PC-3 (cell line): ENCODE data around the gene CNST. TPM values are rescaled to one million over a fixed set of nuclear protein-coding genes. Genes with fewer than 3 reads are reported as not detected.

Experiments
- ATAC-seq: fragments of 200-7000 bp; cut with Tn5 transposase; 2 replicates; pipeline ENCODE4 v1.9.1; 2020; ENCODE audit warnings: mild to moderate bottlenecking, moderate library complexity
- BruUV-seq: library from RNA; stranded (reverse); fragments of 400-500 nt; replicated peaks from 2 replicates; lab custom pipeline; 2021; lab: Mats Ljungman, UMichigan
- CTCF ChIA-PET: fragments of 300-600 bp; sonication (Branson Sonifier 250); formaldehyde crosslinking; loops from one replicate; lab custom pipeline; 2022; ENCODE audit warnings: antibody characterized with exemption; lab: Charles Lee
- POLR2A ChIA-PET: fragments of 300-600 bp; sonication (Branson Sonifier 250); formaldehyde crosslinking; loops from one replicate; lab custom pipeline; 2022; ENCODE audit warnings: antibody characterized with exemption; ENCODE audit not compliant: unreplicated experiment; lab: Charles Lee
- DNase-seq: peaks from one replicate; pipeline ENCODE4 v3.0.0-alpha.2; 2015
- H2AFZ ChIP-seq: fragments of 300-600 bp; sonication (generic); 2 replicates; pipeline ENCODE4 v1.6.0; 2016; ENCODE audit warnings: antibody characterized with exemption, low read length
- H3F3A ChIP-seq: fragments of 300-600 bp; sonication (generic); one replicate; pipeline ENCODE4 v1.6.0; 2017; ENCODE audit warnings: antibody characterized with exemption, low read length, control low read depth, mild to moderate bottlenecking; ENCODE audit not compliant: unreplicated experiment
- H3K27ac ChIP-seq: fragments of 300-600 bp; sonication (generic); 2 replicates; pipeline ENCODE4 v1.5.1; 2016; ENCODE audit warnings: mild to moderate bottlenecking, low read length
- H3K27me3 ChIP-seq: fragments of 300-600 bp; sonication (generic); 2 replicates; pipeline ENCODE4 v1.6.1; 2016; ENCODE audit warnings: low read length, mixed read lengths
- H3K36me3 ChIP-seq: fragments of 300-600 bp; sonication (generic); 2 replicates; pipeline ENCODE4 v1.6.1; 2016; ENCODE audit warnings: low read depth, mixed run types, low read length, mixed read lengths
- H3K4me1 ChIP-seq: fragments of 300-600 bp; sonication (generic); 2 replicates; pipeline ENCODE4 v1.5.1; 2016; ENCODE audit warnings: low read length; ENCODE audit not compliant: insufficient read depth
- H3K4me2 ChIP-seq: fragments of 300-600 bp; sonication (generic); 2 replicates; pipeline ENCODE4 v1.6.0; 2016; ENCODE audit warnings: low read length
- H3K4me3 ChIP-seq: fragments of 300-600 bp; sonication (generic); 2 replicates; pipeline ENCODE4 v1.5.1; 2016; ENCODE audit warnings: mild to moderate bottlenecking, low read length, mixed read lengths
- H3K79me2 ChIP-seq: fragments of 300-600 bp; sonication (generic); 2 replicates; pipeline ENCODE4 v1.6.1; 2017; ENCODE audit warnings: low read length, mixed read lengths
- H3K9ac ChIP-seq: fragments of 300-600 bp; sonication (generic); 2 replicates; pipeline ENCODE4 v1.6.0; 2016; ENCODE audit warnings: mild to moderate bottlenecking, low read length
- H3K9me2 ChIP-seq: fragments of 300-600 bp; sonication (generic); replicated peaks from 2 replicates; pipeline ENCODE4 v1.6.1; 2016; ENCODE audit warnings: mixed run types, low read length, mixed read lengths
- H3K9me3 ChIP-seq: fragments of 300-600 bp; sonication (generic); 2 replicates; pipeline ENCODE4 v1.6.1; 2016; ENCODE audit warnings: low read length, mixed read lengths
- H4K20me1 ChIP-seq: fragments of 300-600 bp; sonication (generic); 2 replicates; pipeline ENCODE4 v1.6.1; 2016; ENCODE audit warnings: low read length, mixed read lengths
- EZH2 ChIP-seq: fragments of 300-600 bp; sonication (generic); IDR thresholded peaks from one replicate; pipeline ENCODE4 v1.6.1; 2017; ENCODE audit warnings: antibody characterized with exemption, mild to moderate bottlenecking, low read length; ENCODE audit not compliant: unreplicated experiment
- EZH2phosphoT487 ChIP-seq: fragments of 300-600 bp; sonication (generic); IDR thresholded peaks from 2 replicates; pipeline ENCODE4 v1.6.1; 2018; ENCODE audit warnings: mild to moderate bottlenecking, antibody characterized with exemption, low read length, borderline replicate concordance
- intact Hi-C: fragments of 100-400 bp; cut with micrococcal nuclease; formaldehyde crosslinking; loops from 2 replicates; pipeline ENCODE4 v1.9.0; 2023
- total RNA-seq: library from RNA; depleted of rRNA; stranded (reverse); fragments of >200 nt; gene quantifications from 2 replicates; pipeline ENCODE4 v1.2.3, GENCODE V29; 2014
- TF ChIP-seq, protein P1 (sequence below): fragments of 300-600 bp; sonication (generic); conservative IDR thresholded peaks from 2 replicates; pipeline ENCODE4 v1.5.1; 2017; ENCODE audit warnings: antibody characterized with exemption, low read depth, mild to moderate bottlenecking, low read length

CNST gene
- total RNA-seq, 1 experiment from 2014 or later = 13.5 TPM

DNA sequence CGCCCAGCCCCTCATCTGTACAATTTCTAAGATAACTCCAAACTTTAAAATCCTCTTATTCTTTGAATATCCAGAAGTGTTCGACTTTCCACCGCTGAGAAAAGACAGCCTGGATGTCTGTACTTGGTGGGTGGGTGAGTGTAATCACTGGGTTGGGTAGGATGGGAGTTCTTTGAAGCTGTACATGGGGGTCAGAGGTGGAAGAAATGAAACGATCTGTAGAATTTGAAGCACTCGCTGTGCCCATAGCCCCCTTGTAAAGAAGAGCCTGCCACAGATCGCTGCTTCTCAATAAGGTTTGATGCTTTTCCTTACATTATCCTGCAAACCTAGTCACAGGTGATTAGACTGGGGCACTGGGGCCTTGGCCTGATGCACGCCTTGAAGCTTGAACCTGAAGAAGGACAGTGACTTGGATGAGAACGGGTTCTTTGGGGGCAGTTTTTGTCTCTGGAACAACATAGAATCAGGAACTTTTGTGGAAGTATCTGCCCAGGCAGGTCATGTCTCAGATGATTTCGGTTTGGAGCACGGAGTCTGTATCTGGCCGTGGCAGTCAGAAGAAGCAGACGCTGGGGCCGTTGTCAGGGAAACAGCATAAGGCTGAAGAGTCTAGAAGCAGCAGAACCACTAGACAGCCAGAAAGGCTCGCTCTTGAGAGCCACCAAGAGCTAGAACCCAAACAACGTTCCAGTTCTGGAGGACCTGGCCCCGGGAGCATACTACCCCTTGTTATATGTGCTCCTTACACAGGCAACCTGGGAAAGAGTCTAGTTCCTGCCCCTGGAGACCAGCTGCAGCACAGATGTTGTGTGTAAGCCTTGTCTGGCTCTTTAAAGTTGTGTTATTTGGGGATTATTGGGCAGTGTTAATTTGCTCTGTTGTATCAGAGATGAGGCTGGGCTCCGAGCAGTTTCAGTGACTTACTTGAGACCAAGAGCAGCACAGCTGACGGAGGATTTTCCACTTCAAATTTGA is 112.8 kb downstream of the CNST start:
- Histone ChIP-seq H3K79me2 (no peaks in the 10 kb centered on the region), H2AFZ (no peak overlapping the region), H3K9ac (no peak overlapping the region), H3F3A (no peaks in the 10 kb centered on the region), H3K9me3 (no peaks in the 10 kb centered on the region), H3K27me3 (no peaks in the 10 kb centered on the region), H4K20me1 (no peaks in the 10 kb centered on the region), H3K27ac (no peak overlapping the region), H3K36me3 (no peaks in the 10 kb centered on the region), H3K4me3 (no peak overlapping the region), H3K9me2 (no peaks in the 10 kb centered on the region), H3K4me1 (no peaks in the 10 kb centered on the region), H3K4me2 (no peak overlapping the region)
- BruUV-seq = no TSS peak
- ATAC-seq = no peak
- no peak for DNase-seq
- CTCF ChIA-PET = no interaction called here
- intact Hi-C loops = no loop called here
- TF ChIP-seq, protein P1, sequence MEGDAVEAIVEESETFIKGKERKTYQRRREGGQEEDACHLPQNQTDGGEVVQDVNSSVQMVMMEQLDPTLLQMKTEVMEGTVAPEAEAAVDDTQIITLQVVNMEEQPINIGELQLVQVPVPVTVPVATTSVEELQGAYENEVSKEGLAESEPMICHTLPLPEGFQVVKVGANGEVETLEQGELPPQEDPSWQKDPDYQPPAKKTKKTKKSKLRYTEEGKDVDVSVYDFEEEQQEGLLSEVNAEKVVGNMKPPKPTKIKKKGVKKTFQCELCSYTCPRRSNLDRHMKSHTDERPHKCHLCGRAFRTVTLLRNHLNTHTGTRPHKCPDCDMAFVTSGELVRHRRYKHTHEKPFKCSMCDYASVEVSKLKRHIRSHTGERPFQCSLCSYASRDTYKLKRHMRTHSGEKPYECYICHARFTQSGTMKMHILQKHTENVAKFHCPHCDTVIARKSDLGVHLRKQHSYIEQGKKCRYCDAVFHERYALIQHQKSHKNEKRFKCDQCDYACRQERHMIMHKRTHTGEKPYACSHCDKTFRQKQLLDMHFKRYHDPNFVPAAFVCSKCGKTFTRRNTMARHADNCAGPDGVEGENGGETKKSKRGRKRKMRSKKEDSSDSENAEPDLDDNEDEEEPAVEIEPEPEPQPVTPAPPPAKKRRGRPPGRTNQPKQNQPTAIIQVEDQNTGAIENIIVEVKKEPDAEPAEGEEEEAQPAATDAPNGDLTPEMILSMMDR = no peak
- TF ChIP-seq EZH2 (no peak), EZH2phosphoT487 (no peak)
- POLR2A ChIA-PET = no interaction called here

DNA sequence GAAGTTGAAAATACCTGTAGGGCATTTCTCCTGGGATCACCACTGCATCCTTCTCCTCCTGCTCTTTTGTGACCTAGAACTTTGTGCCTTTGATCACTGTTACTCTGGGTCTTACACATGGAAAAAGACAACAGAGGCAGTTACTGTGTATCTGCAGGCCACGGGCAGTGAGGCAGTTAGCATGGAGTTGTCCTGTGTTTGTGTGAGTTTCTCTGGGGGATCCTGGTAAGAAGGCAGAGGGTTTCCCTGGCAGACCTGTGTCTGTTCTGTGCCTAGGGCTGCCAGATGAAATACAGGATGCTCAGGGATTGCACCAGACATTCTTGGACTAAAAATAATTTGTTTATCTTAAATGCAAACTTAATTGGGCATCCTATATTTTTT is 113.5 kb downstream of the CNST start:
- H3K9me3 ChIP-seq = no peaks in the 10 kb centered on the region
- CTCF ChIA-PET = no interaction called here
- TF ChIP-seq EZH2phosphoT487 (no peak), EZH2 (no peak)
- TF ChIP-seq, protein P1 = no peak
- no peaks in the 10 kb centered on the region for H3F3A ChIP-seq
- no peak overlapping the region for H3K9ac ChIP-seq
- no peaks in the 10 kb centered on the region for H3K36me3 ChIP-seq
- DNase-seq (no peak), ATAC-seq (no peak)
- no peaks in the 10 kb centered on the region for H4K20me1 ChIP-seq
- POLR2A ChIA-PET = no interaction called here
- no peaks in the 10 kb centered on the region for H3K27me3 ChIP-seq
- H3K9me2 ChIP-seq = no peaks in the 10 kb centered on the region
- H3K27ac ChIP-seq = no peak overlapping the region
- H3K79me2 ChIP-seq = no peaks in the 10 kb centered on the region
- no peak overlapping the region for H3K4me3 ChIP-seq
- intact Hi-C loops = no loop called here
- no TSS peak for BruUV-seq
- no peak overlapping the region for H2AFZ ChIP-seq
- no peaks in the 10 kb centered on the region for H3K4me1 ChIP-seq
- H3K4me2 ChIP-seq = no peak overlapping the region

DNA sequence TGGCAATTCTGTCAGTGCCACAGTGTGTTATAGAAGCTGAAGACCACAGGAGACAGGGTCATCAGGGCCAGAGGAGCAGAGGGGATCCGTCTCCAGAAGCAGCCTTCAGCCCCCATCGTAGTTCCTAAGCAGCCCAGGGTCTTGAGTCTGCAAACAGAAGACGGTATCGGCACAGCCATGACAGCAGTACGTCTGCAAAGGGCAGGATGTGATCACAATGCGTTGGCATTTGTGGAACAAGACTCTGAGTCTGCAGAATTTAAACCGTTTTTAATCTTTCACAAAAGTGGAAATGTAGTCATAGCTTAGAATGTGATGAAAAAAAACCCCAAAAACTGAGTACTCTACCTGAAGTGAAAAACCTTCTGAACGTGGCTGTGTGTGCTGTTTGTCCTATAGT is 113.9 kb downstream of the CNST start:
- H3K4me3 ChIP-seq = no peak overlapping the region
- no peaks in the 10 kb centered on the region for H3K9me3 ChIP-seq
- ATAC-seq (no peak), DNase-seq (no peak)
- no peak overlapping the region for H3K27ac ChIP-seq
- H2AFZ ChIP-seq = no peak overlapping the region
- no peaks in the 10 kb centered on the region for H3K36me3 ChIP-seq
- intact Hi-C loops = no loop called here
- TF ChIP-seq, protein P1 = no peak
- TF ChIP-seq EZH2phosphoT487 (no peak), EZH2 (no peak)
- H3K4me1 ChIP-seq = no peaks in the 10 kb centered on the region
- ChIA-PET POLR2A (no interaction called here), CTCF (no interaction called here)
- H3K9ac ChIP-seq = no peak overlapping the region
- no peaks in the 10 kb centered on the region for H3K79me2 ChIP-seq
- no peak overlapping the region for H3K4me2 ChIP-seq
- H3K9me2 ChIP-seq = no peaks in the 10 kb centered on the region
- no TSS peak for BruUV-seq
- no peaks in the 10 kb centered on the region for H3F3A ChIP-seq
- H3K27me3 ChIP-seq = no peaks in the 10 kb centered on the region
- no peaks in the 10 kb centered on the region for H4K20me1 ChIP-seq
